ENCODE results near the gene VPS41.

- TF ChIP-seq YY1 (tag by site-specific recombination; IDR thresholded peaks at IDR 0.05) (no peak), ZNF175 (tag by site-specific recombination; IDR thresholded peaks at IDR 0.05) (no peak)
Observed at GRCh38 chr7:38806912-38807311, 102.1 kb downstream of the VPS41 start.

Data from HEK293 (cell line).